ENCODE measurements around the gene MAN1C1.

Gene MAN1C1

DNA sequence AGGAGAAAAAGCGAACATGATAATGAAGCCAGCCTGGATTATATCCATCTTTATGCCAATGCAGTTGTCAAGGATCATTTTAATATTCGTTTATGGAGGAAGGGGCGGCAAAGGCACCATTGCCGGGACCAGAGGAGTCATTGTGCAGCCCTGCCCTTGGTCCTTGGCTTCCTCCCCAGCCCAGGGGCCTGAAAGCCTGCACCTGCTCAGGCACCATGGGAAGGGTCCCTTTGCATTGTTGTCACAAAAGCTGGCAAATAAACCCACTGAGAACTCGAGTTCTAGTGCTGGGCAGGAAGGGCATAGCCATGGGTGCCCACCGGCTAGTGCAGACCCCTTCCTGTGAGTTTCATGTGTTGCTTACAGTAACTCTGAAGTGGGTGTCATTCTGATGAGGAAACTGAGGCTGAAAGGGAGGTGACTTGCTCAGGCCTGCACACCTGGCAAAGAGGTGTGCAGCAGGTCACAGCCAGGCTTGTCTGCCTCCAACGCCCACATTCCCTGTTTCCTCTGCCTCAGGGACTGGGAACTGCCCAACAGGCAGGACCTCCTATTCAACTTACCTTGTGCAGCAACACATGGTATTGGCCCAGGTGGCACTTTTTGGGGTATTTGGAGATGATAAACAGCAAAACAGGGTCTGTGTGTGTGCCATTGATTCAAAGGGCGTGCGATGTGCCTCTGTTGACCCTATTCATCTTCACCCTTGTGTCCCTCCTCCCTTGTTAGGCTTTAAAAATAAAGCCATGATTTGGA lies 84.6 kb downstream of the MAN1C1 start:
- Histone ChIP-seq H3K79me2 (ENCODE audit: insufficient read depth, low read length) (no peaks in the 10 kb centered on the region), H3K4me2 (ENCODE audit: low read depth, low read length, poor library complexity, severe bottlenecking) (no peak overlapping the region), H3K9me3 (ENCODE audit: insufficient read depth, low read length) (no peaks in the 10 kb centered on the region), H3K9ac (ENCODE audit: low read length) (no peak overlapping the region), H3K27me3 (ENCODE audit: low read length) (no peaks in the 10 kb centered on the region), H3K36me3 (ENCODE audit: low read length) (no peaks in the 10 kb centered on the region), H3K27ac (ENCODE audit: low read depth, low read length) (no peak overlapping the region), H3K4me3 (ENCODE audit: insufficient read depth, low read length, poor library complexity, severe bottlenecking) (no peak overlapping the region), H3K9me2 (replicated peaks; ENCODE audit: insufficient read depth, low read length) (no peaks in the 10 kb centered on the region), H2AFZ (ENCODE audit: low read depth, low read length, severe bottlenecking) (no peak overlapping the region), H4K20me1 (ENCODE audit: low read depth, low read length) (no peaks in the 10 kb centered on the region), H3F3A (ENCODE audit: insufficient read depth) (no peaks in the 10 kb centered on the region)
- TF ChIP-seq, protein P1, sequence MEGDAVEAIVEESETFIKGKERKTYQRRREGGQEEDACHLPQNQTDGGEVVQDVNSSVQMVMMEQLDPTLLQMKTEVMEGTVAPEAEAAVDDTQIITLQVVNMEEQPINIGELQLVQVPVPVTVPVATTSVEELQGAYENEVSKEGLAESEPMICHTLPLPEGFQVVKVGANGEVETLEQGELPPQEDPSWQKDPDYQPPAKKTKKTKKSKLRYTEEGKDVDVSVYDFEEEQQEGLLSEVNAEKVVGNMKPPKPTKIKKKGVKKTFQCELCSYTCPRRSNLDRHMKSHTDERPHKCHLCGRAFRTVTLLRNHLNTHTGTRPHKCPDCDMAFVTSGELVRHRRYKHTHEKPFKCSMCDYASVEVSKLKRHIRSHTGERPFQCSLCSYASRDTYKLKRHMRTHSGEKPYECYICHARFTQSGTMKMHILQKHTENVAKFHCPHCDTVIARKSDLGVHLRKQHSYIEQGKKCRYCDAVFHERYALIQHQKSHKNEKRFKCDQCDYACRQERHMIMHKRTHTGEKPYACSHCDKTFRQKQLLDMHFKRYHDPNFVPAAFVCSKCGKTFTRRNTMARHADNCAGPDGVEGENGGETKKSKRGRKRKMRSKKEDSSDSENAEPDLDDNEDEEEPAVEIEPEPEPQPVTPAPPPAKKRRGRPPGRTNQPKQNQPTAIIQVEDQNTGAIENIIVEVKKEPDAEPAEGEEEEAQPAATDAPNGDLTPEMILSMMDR (IDR thresholded peaks at IDR 0.05; ENCODE audit: insufficient read depth, low read length, poor library complexity, severe bottlenecking): no peak
- no peak for TF ChIP-seq EZH2phosphoT487 (conservative IDR thresholded peaks at IDR 0.05; ENCODE audit: low read length)

DNA sequence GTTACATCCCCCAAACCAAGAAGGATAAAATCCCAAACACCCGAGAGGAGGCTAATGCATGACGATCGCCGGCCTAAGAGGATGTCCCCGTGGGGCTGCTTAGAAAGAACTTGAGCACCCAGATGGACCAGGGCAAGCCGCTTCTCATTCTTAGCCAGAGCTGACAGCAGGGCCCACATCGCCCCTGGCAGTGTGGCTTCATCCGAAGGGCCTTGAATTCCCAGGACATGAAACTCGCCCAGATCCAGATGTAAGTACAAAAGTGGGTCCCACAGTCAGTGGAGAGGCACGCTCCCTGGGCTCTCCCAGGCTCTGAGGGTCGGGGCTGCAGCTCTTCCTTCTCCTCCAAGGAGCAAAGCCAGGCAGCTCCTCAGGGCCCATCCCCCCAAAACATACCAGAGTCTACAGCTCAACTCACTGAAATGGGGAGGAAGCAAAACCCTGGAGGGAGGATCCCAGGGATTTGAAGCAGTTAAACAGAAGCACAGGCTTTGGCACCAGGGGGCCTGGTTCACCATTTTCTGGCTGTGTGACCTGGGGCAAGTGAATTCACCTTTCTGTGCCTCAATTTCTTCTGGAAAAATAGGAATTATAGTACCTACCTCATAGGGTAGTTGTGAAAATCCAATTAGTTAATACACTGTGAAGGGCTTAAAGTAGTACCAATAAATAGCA lies 85.6 kb downstream of the MAN1C1 start:
- no peak overlapping the region for H2AFZ ChIP-seq (ENCODE audit: low read depth, low read length, severe bottlenecking)
- H4K20me1 ChIP-seq (ENCODE audit: low read depth, low read length): no peaks in the 10 kb centered on the region
- no peaks in the 10 kb centered on the region for H3F3A ChIP-seq (ENCODE audit: insufficient read depth)
- H3K4me2 ChIP-seq (ENCODE audit: low read depth, low read length, poor library complexity, severe bottlenecking): no peak overlapping the region
- TF ChIP-seq, protein P1 (IDR thresholded peaks at IDR 0.05; ENCODE audit: insufficient read depth, low read length, poor library complexity, severe bottlenecking): no peak
- TF ChIP-seq EZH2phosphoT487 (conservative IDR thresholded peaks at IDR 0.05; ENCODE audit: low read length): no peak
- H3K9me3 ChIP-seq (ENCODE audit: insufficient read depth, low read length): no peaks in the 10 kb centered on the region
- no peaks in the 10 kb centered on the region for H3K9me2 ChIP-seq (replicated peaks; ENCODE audit: insufficient read depth, low read length)
- H3K79me2 ChIP-seq (ENCODE audit: insufficient read depth, low read length): no peaks in the 10 kb centered on the region
- H3K27ac ChIP-seq (ENCODE audit: low read depth, low read length): no peak overlapping the region
- H3K4me3 ChIP-seq (ENCODE audit: insufficient read depth, low read length, poor library complexity, severe bottlenecking): no peak overlapping the region
- no peaks in the 10 kb centered on the region for H3K36me3 ChIP-seq (ENCODE audit: low read length)
- no peak overlapping the region for H3K9ac ChIP-seq (ENCODE audit: low read length)
- H3K27me3 ChIP-seq (ENCODE audit: low read length): no peaks in the 10 kb centered on the region

DNA sequence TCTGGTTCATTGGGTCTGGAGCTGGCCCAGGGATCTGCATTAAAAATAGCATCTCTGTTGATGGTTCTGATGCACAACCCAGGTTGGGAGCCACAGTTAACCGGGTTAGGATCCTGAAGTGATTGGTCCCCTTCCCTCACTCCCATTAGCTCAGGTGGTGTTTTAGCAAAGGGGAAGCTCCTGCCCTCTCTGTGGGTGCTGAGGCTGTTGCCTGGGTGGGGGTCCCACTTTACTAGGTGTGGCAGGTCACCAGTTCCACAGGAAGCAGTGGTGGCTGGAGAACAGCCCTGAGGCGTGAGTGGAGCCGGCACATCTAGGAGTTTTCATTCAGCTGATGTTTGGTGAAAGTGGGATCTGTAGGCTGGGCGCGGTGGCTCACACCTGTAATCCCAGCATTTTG lies 86.5 kb downstream of the MAN1C1 start:
- H3K9me3 ChIP-seq (ENCODE audit: insufficient read depth, low read length): no peaks in the 10 kb centered on the region
- no peak overlapping the region for H3K9ac ChIP-seq (ENCODE audit: low read length)

More for the DNA sequence above, 86.5 kb downstream of the MAN1C1 start:
- Histone ChIP-seq H3K27me3 (ENCODE audit: low read length) (no peaks in the 10 kb centered on the region), H3K9me2 (replicated peaks; ENCODE audit: insufficient read depth, low read length) (no peaks in the 10 kb centered on the region), H3K36me3 (ENCODE audit: low read length) (no peaks in the 10 kb centered on the region), H3K4me2 (ENCODE audit: low read depth, low read length, poor library complexity, severe bottlenecking) (no peak overlapping the region), H3K79me2 (ENCODE audit: insufficient read depth, low read length) (no peaks in the 10 kb centered on the region), H3K4me3 (ENCODE audit: insufficient read depth, low read length, poor library complexity, severe bottlenecking) (no peak overlapping the region), H3F3A (ENCODE audit: insufficient read depth) (no peaks in the 10 kb centered on the region), H2AFZ (ENCODE audit: low read depth, low read length, severe bottlenecking) (no peak overlapping the region), H4K20me1 (ENCODE audit: low read depth, low read length) (no peaks in the 10 kb centered on the region), H3K27ac (ENCODE audit: low read depth, low read length) (no peak overlapping the region)
- TF ChIP-seq, protein P1 (IDR thresholded peaks at IDR 0.05; ENCODE audit: insufficient read depth, low read length, poor library complexity, severe bottlenecking): no peak
- no peak for TF ChIP-seq EZH2phosphoT487 (conservative IDR thresholded peaks at IDR 0.05; ENCODE audit: low read length)
